GDM1 (cell line): ENCODE results near the gene KRTAP4-12.
"Not testable (repeated sequence)": the region's sequence is repeated elsewhere in the genome, so short reads cannot be mapped to it uniquely, and the experiment has no call there.

Experiments used
- DNase-seq: peaks from one replicate; lab custom pipeline; 2025; lab: John Stamatoyannopoulos, UW

Gene KRTAP4-12

GRCh38 chr17:41126412-41126811 lies 2.4 kb upstream of the KRTAP4-12 start:
- no peak for DNase-seq

- no peak for DNase-seq
Observed at GRCh38 chr17:41125064-41125463, 1.1 kb upstream of the KRTAP4-12 start.

- DNase-seq, result not testable (repeated sequence)
Observed at GRCh38 chr17:41123292-41123990, 541 bp downstream of the KRTAP4-12 start.

- no peak for DNase-seq
Observed at GRCh38 chr17:41121742-41122141, 2.2 kb downstream of the KRTAP4-12 start.

- peak; percentile 51 for DNase-seq
Observed at GRCh38 chr17:41119696-41120690, 4.0 kb downstream of the KRTAP4-12 start.

GRCh38 chr17:41118721-41119120 lies 5.3 kb downstream of the KRTAP4-12 start:
- DNase-seq, result no peak

- not testable (repeated sequence) for DNase-seq
Observed at GRCh38 chr17:41117846-41118386, 6.1 kb downstream of the KRTAP4-12 start, which contains the start of gene KRTAP4-11. Gene KRTAP4-11, minus strand, starts transcription at chr17:41118373. Its CDS starts 58 bp downstream, at chr17:41118315.

- DNase-seq, result no peak
Observed at GRCh38 chr17:41116297-41116696, 7.7 kb downstream of the KRTAP4-12 start.

GRCh38 chr17:41111151-41111885 lies 12.7 kb downstream of the KRTAP4-12 start:
- no peak for DNase-seq

- not testable (repeated sequence) for DNase-seq
Observed at GRCh38 chr17:41108728-41109386, 15.1 kb downstream of the KRTAP4-12 start.

GRCh38 chr17:41107941-41108450 lies 16.0 kb downstream of the KRTAP4-12 start:
- DNase-seq, result no peak

- not testable (repeated sequence) for DNase-seq
Observed at GRCh38 chr17:41105347-41105746, 18.6 kb downstream of the KRTAP4-12 start, which contains the start of gene KRTAP4-9. Gene KRTAP4-9, plus strand, starts transcription at chr17:41105389. Its CDS starts 0 bp downstream, at chr17:41105389.

- not testable (repeated sequence) for DNase-seq
Observed at GRCh38 chr17:41104386-41105038, 19.5 kb downstream of the KRTAP4-12 start.

GRCh38 chr17:41103896-41104295 lies 20.1 kb downstream of the KRTAP4-12 start:
- DNase-seq, result no peak

GRCh38 chr17:41101586-41102259 lies 22.3 kb downstream of the KRTAP4-12 start, which contains the start of gene KRTAP4-16:
Gene KRTAP4-16, minus strand, starts transcription at chr17:41102209. Its CDS starts 0 bp downstream, at chr17:41102209.
- DNase-seq, result no peak

- not testable (repeated sequence) for DNase-seq
Observed at GRCh38 chr17:41099682-41100480, 24.1 kb downstream of the KRTAP4-12 start.

- no peak for DNase-seq
Observed at GRCh38 chr17:41098481-41098880, 25.5 kb downstream of the KRTAP4-12 start.

GRCh38 chr17:41098042-41098441 lies 25.9 kb downstream of the KRTAP4-12 start, which contains the start of gene KRTAP4-8:
Gene KRTAP4-8, minus strand, starts transcription at chr17:41098142. Its CDS starts 58 bp downstream, at chr17:41098084.
- no peak for DNase-seq

GRCh38 chr17:41096055-41096454 lies 27.9 kb downstream of the KRTAP4-12 start:
- DNase-seq, result no peak
